HAP-1 (cell line): Measurements from ENCODE around the gene DNAJB1.

ENCODE experiments used
- DNase-seq, 2 experiments: peaks; one replicate each; pipeline ENCODE4 v3.0.0-alpha.2; 2016 to 2020; ENCODE audit warnings: low spot score in 2 of 2
- H3K27me3 ChIP-seq: fragments of 250-450 bp; sonication (Bioruptor Pico); 2 replicates; pipeline ENCODE4 v1.5.1; 2020; ENCODE audit warnings: low read depth, mild to moderate bottlenecking, moderate library complexity
- H3K36me3 ChIP-seq: fragments of 250-450 bp; sonication (Bioruptor Pico); replicated peaks from 2 replicates; pipeline ENCODE4 v1.5.1; 2020; ENCODE audit warnings: mild to moderate bottlenecking
- H3K4me1 ChIP-seq: fragments of 250-450 bp; sonication (Bioruptor Pico); 2 replicates; pipeline ENCODE4 v1.5.1; 2020; ENCODE audit warnings: mild to moderate bottlenecking
- H3K4me3 ChIP-seq: fragments of 250-450 bp; sonication (Bioruptor Pico); 2 replicates; pipeline ENCODE4 v1.5.1; 2020; ENCODE audit warnings: mild to moderate bottlenecking, moderate library complexity
- H3K9me3 ChIP-seq: fragments of 250-450 bp; sonication (Bioruptor Pico); 2 replicates; pipeline ENCODE4 v1.5.1; 2020; ENCODE audit warnings: mild to moderate bottlenecking, moderate library complexity
- in situ Hi-C: fragments of 300-500 bp; cut with MboI; formaldehyde crosslinking; loops from 3 replicates; pipeline ENCODE4 v1.14.3; 2020; ENCODE audit warnings: low sequenced_read_pairs, inconsistent platforms, mixed read lengths

DNAJB1 gene

DNA sequence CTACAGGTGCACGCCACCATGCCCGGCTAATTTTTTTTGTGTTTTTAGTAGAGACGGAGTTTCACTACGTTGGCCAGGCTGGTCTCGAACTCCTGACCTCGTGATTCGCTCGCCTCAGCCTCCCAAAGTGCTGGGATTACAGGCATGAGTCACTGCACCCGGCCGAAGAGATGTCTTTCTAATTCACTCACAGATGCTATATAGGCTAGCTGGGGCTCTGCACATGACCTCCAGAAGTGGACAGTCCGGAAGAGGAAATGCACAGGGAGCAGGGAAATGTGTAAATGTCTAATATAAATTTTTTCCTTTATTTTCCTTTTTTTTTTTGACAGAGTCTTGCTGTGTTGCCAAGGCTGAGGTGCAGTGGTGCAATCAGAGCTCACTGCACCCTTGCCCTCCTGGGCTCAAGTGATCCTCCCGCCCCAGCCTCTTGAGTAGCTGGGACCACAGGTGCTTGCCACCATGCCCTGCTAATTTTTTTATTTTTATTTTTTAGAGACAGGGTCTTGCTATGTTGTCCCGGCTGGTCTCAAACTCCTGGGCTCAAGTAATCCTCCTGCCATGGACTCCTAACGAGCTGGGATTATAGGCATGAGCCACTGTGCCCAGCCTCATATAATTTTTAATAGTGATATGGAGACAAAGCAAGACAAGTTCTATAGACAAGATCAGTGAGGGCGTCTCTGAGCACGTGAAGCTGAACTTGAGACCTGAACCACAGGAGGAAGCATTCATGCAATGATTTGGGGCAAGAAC, 30.6 kb downstream of the DNAJB1 start:
- Histone ChIP-seq H3K4me3 (no peak overlapping the region), H3K9me3 (no peaks in the 10 kb centered on the region), H3K4me1 (no peaks in the 10 kb centered on the region), H3K36me3 (peaks cover 23% of the 10 kb centered on the region), H3K27me3 (no peaks in the 10 kb centered on the region)
- in situ Hi-C loops, result no loop called here
- no peak for DNase-seq

DNA sequence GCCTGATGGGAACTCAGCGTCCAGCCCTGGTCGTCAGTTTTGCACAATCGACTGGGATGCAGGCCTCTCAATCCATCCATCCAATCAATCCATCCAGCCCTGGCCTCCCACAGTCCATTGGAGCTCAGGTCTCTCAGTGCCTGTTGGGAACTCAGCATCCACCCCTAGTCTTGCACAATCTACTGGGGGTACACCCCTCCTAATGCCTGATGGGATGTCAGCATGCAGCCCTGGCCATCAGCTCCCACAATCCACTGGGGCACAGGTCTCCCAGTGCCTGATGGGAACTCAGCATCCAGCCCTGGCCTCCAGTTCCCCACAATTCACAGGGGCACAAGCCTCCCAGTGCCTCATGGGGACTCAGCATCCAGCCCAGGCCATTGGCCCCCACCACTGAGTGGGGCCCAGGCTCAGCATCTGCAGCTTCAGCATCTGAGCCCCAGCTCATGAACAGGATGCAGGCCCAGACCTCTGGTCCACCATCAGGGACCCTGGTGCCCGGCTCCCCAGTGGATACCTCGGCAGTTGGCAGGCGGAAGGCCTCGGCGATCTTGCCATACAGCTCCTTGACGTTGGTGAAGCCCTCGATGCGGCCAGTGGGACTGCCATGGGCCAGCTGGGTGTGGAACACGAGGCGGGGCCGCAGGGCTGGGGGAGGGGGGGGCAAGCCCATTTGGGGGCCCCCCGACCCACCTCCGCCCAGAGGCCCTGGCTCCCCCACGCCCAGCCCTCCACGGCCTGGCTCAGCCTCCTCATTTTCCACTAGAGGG, 35.8 kb downstream of the DNAJB1 start:
- Histone ChIP-seq H3K27me3 (no peaks in the 10 kb centered on the region), H3K9me3 (no peaks in the 10 kb centered on the region), H3K4me1 (no peaks in the 10 kb centered on the region), H3K36me3 (peaks cover 29% of the 10 kb centered on the region), H3K4me3 (no peak overlapping the region)
- DNase-seq, result no peak
- in situ Hi-C loops, result no loop called here

DNA sequence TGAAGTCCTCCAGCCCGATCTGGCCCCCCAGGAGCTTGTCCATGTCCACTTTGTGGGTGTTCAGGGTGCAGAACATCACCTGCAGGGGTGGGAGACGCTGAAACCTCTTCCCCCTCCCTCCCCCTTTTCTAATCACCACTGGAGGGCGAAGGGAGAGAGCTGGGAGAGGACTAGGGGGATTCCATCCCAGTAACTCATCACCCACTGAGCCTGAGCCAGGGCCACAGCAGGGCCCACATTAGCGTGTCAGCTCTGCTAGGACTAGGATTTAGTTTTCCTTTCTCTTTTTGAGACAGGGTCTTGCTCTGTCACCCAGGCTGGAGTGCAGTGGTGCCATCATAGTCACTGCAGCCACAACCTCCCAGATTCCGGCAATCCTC, 37.5 kb downstream of the DNAJB1 start:
- no peaks in the 10 kb centered on the region for H3K4me1 ChIP-seq
- no peak overlapping the region for H3K4me3 ChIP-seq
- no peaks in the 10 kb centered on the region for H3K27me3 ChIP-seq
- in situ Hi-C loops, result no loop called here
- H3K9me3 ChIP-seq, result no peaks in the 10 kb centered on the region
- no peak for DNase-seq
- peaks cover 29% of the 10 kb centered on the region for H3K36me3 ChIP-seq

DNA sequence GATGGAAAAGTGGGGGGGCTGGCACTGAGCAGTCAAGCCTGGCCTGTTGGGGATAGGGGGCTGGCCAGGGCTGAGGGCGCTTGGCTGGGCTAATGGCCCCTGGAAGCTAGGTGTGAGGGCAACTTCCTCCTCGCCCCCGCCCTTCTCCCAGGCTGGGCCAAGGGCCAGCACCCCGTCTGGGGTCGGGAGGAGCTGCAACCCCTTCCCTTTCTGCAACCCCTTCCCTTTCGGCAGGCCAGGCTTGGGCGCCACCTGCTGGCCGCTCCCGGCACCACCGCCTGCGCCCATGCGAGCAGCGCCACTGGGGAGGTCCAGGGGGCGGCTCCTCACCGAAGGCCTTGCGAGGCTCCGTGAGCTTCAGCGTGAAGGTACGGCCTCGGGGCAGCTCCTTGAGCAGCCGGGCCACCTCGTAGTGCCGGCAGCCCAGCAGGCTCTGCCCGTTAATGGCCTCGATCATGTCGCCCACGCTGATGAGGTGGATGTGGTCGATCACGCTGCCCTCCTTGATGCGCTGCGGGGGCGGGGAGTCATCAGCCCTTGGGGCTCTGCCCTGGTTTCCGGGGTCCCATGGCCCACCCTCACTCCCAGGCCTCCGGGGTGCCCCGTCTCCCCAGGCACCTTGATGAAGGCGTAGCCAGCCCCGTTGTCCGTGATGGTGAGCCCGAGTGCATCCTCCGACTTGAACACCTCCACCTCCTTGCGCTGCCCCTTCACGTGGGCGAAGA, 38.1 kb downstream of the DNAJB1 start:
- peak; percentile 52 to 80 for DNase-seq
- 0 out of 2 replicates have a peak, but pooled peaks cover 2% of the 10 kb centered on the region for H3K4me1 ChIP-seq
- no peak overlapping the region for H3K4me3 ChIP-seq
- in situ Hi-C loops, result no loop called here
- H3K27me3 ChIP-seq, result no peaks in the 10 kb centered on the region
- H3K9me3 ChIP-seq, result no peaks in the 10 kb centered on the region
- H3K36me3 ChIP-seq, result peaks cover 29% of the 10 kb centered on the region

DNA sequence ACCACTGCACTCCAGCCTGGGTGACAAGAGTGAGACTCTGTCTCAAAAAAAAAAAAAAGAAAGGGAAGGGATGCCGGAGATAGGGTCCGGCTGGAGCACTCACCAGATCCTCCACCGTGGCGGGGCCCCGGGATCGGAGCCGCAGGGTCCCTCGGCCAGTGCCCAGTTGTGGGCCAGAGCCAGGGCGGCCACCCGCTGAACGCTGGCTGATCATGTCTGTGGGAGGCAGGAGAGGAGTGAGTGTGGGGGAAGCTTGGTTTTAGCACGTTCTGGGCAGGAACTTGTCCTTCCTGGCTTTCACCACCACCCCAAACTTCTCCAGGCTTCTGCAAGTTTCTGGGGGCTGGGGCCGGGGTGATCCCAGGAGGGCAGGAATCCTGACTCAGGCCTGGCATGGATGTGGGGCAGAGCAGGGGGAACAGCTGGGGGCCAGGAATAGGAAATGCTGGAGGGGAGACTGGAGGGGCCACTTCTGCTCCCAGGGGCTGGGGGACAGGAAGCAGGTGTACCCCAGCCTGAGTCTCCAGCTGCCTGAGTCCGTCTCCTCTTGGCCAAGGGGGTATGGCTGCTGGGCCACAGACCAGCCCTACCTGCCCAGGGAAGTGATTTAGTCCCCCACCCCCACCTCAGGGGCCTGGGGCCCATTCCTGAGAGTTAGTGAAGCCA, 38.8 kb downstream of the DNAJB1 start:
- Histone ChIP-seq H3K27me3 (no peaks in the 10 kb centered on the region), H3K4me3 (no peak overlapping the region), H3K4me1 (0 out of 2 replicates have a peak, but pooled peaks cover 2% of the 10 kb centered on the region), H3K36me3 (peaks cover 29% of the 10 kb centered on the region), H3K9me3 (no peaks in the 10 kb centered on the region)
- in situ Hi-C loops, result no loop called here
- no peak for DNase-seq

DNA sequence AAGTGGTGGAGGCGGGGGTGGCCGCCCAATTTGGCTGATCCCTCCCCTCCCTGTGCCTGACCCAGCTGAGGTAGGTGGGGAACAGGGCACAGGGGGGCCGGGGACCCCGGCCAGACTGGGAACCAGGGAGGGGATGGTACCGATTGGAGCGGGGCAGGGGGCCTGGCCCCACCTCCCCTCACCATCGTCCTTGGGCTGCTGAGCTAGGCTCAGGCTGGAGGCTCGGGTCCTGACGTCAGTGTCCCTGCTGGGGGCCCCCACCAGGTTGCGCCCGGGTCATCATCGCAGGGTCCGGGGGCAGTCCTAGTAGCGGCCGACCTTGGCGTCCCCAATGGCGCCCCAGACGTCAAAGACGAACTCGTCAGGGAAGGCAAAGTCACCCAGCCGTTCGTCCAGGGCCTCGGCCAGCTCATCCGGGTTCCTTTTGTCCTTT, 40.1 kb downstream of the DNAJB1 start:
- in situ Hi-C loops, result no loop called here
- Histone ChIP-seq H3K9me3 (no peaks in the 10 kb centered on the region), H3K36me3 (peaks cover 29% of the 10 kb centered on the region), H3K27me3 (no peaks in the 10 kb centered on the region), H3K4me1 (0 out of 2 replicates have a peak, but pooled peaks cover 2% of the 10 kb centered on the region), H3K4me3 (no peak overlapping the region)
- no peak for DNase-seq

DNA sequence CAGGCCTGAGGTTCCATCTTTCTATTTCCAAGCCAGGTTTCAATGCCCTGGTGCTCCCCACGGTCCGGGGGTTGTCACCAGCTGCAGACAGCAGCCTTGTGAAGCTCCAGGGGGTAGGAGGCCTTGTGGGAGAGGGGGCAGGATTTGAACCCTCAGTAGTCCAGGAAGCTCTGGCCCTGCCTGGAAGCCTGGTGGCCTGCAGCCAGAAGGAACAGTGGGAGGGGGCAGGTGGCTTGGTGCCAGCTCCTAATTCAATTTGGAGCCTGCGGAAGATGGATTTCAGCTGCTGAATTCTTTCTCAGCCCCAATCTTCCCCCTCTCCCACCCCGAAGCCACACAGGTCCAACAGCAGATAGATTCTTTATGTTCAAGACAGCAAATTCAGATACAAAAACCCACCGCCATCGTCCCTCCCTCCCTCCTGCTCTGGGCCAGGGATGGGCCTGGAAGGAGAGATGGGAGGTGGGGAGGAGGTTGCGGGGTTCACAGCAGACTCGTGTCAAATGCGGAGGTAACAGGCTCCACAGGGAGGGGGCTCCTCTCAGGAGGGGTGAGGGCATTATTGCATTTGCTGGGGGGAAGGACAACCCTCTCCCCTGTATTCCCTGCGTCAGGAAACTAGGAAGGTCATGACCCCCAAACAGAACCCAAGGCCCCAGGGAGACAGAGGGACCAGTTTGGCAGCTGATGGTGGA, 40.6 kb downstream of the DNAJB1 start:
- Histone ChIP-seq H3K4me1 (peaks cover 2% of the 10 kb centered on the region; the same call in 1 of the 2 replicates), H3K9me3 (no peaks in the 10 kb centered on the region), H3K4me3 (no peak overlapping the region), H3K36me3 (peaks cover 29% of the 10 kb centered on the region), H3K27me3 (no peaks in the 10 kb centered on the region)
- in situ Hi-C loops, result no loop called here
- DNase-seq, result no peak

DNA sequence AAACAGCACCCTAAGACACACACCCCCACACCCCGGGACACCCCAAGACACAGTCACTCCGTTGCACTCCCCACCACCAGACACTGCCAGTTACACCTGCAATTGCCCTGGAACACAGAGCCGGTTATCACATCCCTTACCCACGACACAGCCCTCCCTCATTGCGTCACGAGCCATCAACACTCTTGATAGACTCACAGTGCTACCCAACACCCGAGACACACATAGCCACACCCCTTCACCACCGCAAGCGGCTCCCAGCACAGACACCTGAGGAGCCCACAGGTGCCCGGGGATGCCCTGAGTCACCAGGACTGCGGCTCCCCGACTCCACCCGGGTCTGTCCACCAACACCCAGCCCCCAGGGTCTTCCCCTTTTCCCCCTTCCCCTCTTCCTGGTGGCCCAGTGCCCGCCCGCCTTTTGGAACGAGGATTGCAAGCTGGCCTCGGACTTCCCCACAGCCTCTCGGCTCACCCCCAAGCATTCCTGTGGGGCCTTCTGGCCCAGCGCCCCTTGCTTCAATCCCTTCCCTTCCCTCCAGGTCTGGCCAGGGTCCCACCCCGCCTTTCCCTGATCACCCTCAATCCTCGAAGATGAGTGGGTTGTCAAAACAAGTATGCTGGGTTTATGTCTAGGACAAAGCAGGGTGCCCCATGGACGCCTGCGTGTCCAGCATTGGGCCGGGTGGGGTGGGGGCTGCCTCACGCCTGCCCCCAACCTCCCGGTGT, 41.4 kb downstream of the DNAJB1 start:
- Histone ChIP-seq H3K4me1 (peaks cover 7% of the 10 kb centered on the region), H3K4me3 (no peak overlapping the region), H3K27me3 (no peaks in the 10 kb centered on the region), H3K9me3 (no peaks in the 10 kb centered on the region), H3K36me3 (peaks cover 29% of the 10 kb centered on the region)
- in situ Hi-C loops, result no loop called here
- no peak for DNase-seq

DNA sequence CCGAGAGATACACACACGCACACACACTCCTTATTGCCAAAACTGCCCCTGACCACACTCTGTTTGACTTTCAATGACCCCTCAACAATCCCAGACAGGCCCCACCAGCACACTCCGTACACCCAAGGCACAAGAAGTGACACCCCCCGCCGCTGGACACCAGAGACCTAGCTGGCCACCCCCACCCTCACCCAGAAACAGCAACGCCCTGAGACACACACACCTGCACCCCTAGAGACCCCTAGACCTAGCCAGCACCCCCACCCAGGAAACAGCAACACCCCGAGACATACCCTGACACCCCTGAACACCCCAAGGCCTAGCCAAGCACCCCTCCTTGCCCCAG, 41.9 kb downstream of the DNAJB1 start:
- H3K4me3 ChIP-seq, result no peak overlapping the region
- peaks cover 7% of the 10 kb centered on the region for H3K4me1 ChIP-seq
- H3K9me3 ChIP-seq, result no peaks in the 10 kb centered on the region
- in situ Hi-C loops, result no loop called here
- no peak for DNase-seq
- no peaks in the 10 kb centered on the region for H3K27me3 ChIP-seq
- H3K36me3 ChIP-seq, result peaks cover 29% of the 10 kb centered on the region

DNA sequence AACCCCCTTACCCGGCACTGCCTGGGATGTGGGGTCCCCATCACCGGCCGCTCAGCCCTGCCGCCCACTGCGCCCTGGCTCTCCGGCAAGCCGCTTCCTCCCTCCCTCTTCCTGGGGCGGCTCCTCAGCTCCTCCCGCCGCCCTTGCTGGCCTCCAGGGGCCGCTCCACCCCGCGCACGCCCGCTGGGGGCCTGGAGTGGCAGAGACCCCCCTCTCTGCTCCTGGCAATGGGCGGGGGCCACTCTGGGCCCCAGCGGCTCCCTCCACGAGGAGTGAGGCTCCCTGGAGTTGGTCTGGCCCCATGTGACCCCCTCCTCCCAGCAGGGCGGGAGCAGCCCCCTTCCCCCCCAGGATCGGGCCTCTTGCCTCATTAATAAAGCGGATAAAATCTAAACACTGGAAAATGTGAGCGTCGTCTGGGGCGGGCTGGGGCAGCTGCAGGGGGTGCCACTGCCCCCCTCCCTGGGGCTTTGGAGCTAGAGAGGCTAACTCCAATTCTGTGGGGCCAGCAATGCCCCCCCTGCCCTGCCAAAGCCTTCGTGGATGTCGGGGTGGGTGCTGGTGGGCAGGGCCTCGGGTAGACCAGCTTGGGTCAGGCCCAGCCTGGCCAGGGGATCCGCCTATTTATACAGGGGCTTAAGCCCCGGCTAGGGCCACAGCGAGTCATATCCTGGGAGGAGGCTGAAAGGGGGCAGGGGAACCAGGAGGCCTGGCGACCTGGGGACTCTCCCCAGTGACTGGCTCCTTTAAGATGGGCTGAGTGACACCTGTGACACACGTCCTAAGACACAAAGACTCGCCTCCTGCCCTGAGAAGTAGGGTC, 42.7 kb downstream of the DNAJB1 start, which contains the start of gene PTGER1:
TSS of gene PTGER1 (minus strand) at position 104 of the 823 bp plus-strand sequence. CDS start 1,034 bp downstream, outside the sequence.
- in situ Hi-C loops, result no loop called here
- DNase-seq, result peak in 1 of 2 experiments; percentile 62

DNA sequence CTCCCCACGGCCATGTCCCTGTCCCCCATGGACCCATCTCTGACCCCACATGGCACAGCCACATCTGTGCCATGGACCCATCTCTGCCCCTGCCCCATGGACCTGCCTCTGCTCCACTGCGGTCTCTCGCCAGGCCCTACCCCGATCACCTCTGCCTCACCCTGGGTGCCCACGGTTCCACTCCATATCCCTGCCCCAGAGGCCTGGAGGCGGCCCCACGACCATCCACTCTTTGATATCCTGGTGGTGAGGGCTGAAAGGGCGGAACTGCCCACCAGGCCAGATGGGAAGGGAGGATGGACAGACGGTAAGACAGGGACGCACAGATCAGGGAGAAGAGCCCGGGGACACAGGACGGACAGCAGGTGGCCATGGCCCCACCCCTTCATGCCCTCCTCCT, 43.4 kb downstream of the DNAJB1 start:
- no peak for DNase-seq
- H3K36me3 ChIP-seq, result peaks cover 27% of the 10 kb centered on the region
- in situ Hi-C loops, result no loop called here
- H3K4me3 ChIP-seq, result no peak overlapping the region
- no peaks in the 10 kb centered on the region for H3K27me3 ChIP-seq
- no peaks in the 10 kb centered on the region for H3K9me3 ChIP-seq
- H3K4me1 ChIP-seq, result peaks cover 7% of the 10 kb centered on the region

More for the DNA sequence above, 42.7 kb downstream of the DNAJB1 start, which contains the start of gene PTGER1:
- Histone ChIP-seq H3K27me3 (no peaks in the 10 kb centered on the region), H3K36me3 (peaks cover 28% of the 10 kb centered on the region), H3K9me3 (no peaks in the 10 kb centered on the region), H3K4me1 (peaks cover 7% of the 10 kb centered on the region), H3K4me3 (0 out of 2 replicates have a peak within 1 kb of the TSS, but pooled peaks have one; percentile 6)
